ENCODE measurements around the gene DR1.

The DR1 gene

DNA sequence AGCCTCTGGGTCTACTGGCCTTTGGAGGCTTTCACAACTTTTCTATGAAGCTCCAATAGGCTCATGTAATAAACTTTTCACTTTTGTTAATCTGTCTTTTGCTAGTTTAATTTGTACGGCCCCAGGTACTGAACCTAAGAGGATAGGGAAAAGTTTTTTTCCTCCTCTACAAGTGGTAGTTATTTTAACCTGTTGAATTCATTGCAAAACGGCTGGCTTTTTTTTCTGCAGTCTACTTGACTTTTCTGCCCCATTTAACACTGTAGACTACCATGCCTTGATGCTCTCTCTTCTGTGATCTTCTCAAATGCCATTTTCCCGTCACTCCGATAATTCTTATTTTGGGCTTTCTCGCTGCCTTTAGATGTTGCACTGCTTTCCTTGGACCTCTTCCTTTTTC, 43.6 kb upstream of the DR1 start:
- no peaks in the 10 kb centered on the region for H3K4me1 ChIP-seq (ENCODE audit: low read length)
- no peak overlapping the region for H3K27ac ChIP-seq (ENCODE audit: low read length)
- H3K27me3 ChIP-seq (replicated peaks; ENCODE audit: insufficient read depth, low read length) = no peaks in the 10 kb centered on the region
- H4K20me1 ChIP-seq (ENCODE audit: insufficient read depth, low read length) = no peaks in the 10 kb centered on the region
- no peaks in the 10 kb centered on the region for H3K9me2 ChIP-seq (replicated peaks; ENCODE audit: insufficient read depth, low read length)
- TF ChIP-seq EZH2 (optimal IDR thresholded peaks at IDR 0.05; ENCODE audit: low read depth, low read length) = no peak
- TF ChIP-seq, protein P1, sequence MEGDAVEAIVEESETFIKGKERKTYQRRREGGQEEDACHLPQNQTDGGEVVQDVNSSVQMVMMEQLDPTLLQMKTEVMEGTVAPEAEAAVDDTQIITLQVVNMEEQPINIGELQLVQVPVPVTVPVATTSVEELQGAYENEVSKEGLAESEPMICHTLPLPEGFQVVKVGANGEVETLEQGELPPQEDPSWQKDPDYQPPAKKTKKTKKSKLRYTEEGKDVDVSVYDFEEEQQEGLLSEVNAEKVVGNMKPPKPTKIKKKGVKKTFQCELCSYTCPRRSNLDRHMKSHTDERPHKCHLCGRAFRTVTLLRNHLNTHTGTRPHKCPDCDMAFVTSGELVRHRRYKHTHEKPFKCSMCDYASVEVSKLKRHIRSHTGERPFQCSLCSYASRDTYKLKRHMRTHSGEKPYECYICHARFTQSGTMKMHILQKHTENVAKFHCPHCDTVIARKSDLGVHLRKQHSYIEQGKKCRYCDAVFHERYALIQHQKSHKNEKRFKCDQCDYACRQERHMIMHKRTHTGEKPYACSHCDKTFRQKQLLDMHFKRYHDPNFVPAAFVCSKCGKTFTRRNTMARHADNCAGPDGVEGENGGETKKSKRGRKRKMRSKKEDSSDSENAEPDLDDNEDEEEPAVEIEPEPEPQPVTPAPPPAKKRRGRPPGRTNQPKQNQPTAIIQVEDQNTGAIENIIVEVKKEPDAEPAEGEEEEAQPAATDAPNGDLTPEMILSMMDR (IDR thresholded peaks at IDR 0.05; ENCODE audit: low read length) = no peak
- H3K4me3 ChIP-seq (ENCODE audit: low read length) = no peak overlapping the region
- no peak overlapping the region for H2AFZ ChIP-seq (ENCODE audit: low read length)
- no peaks in the 10 kb centered on the region for H3K36me3 ChIP-seq (replicated peaks; ENCODE audit: insufficient read depth, low read length)
- no peaks in the 10 kb centered on the region for H3F3A ChIP-seq (ENCODE audit: insufficient read depth, low read length)
- DNase-seq = no peak
- H3K79me2 ChIP-seq (ENCODE audit: low read length) = no peaks in the 10 kb centered on the region
- no peaks in the 10 kb centered on the region for H3K9me3 ChIP-seq (replicated peaks; ENCODE audit: insufficient read depth, low read length)
- no peak overlapping the region for H3K4me2 ChIP-seq (ENCODE audit: low read depth, low read length)
- H3K9ac ChIP-seq (ENCODE audit: low read length) = no peak overlapping the region

DNA sequence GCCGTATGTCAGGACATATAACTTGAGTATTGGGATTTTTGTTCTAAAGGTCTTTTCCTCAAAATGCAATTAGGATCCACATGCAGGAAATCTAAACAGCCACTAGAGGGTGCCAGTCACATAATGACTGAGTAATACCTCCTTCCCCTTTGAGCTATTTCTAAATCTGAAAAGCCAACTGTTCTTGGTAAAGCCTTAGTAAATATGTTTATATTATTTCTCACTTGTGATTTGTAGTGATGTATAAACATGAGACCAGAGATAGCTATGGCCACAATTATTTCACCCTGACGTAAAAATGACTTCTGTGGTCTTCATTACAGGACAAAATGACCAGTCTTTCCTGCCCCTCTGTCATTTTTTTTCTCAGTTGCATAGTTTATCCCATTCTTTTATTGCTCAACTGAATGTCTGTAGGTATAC, 41.0 kb upstream of the DR1 start:
- peak; percentile 47 for DNase-seq
- TF ChIP-seq EZH2phosphoT487 (IDR thresholded peaks at IDR 0.05; ENCODE audit: low read length) (no peak), EZH2 (optimal IDR thresholded peaks at IDR 0.05; ENCODE audit: low read depth, low read length) (no peak)
- TF ChIP-seq, protein P1 (IDR thresholded peaks at IDR 0.05; ENCODE audit: low read length) = peak; percentile 64
- no peak overlapping the region for H3K9ac ChIP-seq (ENCODE audit: low read length)

GRCh38 chr1:93306920-93307319, 38.8 kb upstream of the DR1 start:
- H3K4me1 ChIP-seq (ENCODE audit: low read length) = no peaks in the 10 kb centered on the region
- TF ChIP-seq EZH2phosphoT487 (IDR thresholded peaks at IDR 0.05; ENCODE audit: low read length) (no peak), EZH2 (optimal IDR thresholded peaks at IDR 0.05; ENCODE audit: low read depth, low read length) (no peak)
- TF ChIP-seq, protein P1 (IDR thresholded peaks at IDR 0.05; ENCODE audit: low read length) = no peak
- no peaks in the 10 kb centered on the region for H4K20me1 ChIP-seq (ENCODE audit: insufficient read depth, low read length)
- H3K27ac ChIP-seq (ENCODE audit: low read length) = no peak overlapping the region
- H3K9me3 ChIP-seq (replicated peaks; ENCODE audit: insufficient read depth, low read length) = no peaks in the 10 kb centered on the region
- no peaks in the 10 kb centered on the region for H3F3A ChIP-seq (ENCODE audit: insufficient read depth, low read length)
- H3K4me3 ChIP-seq (ENCODE audit: low read length) = no peak overlapping the region
- H3K79me2 ChIP-seq (ENCODE audit: low read length) = no peaks in the 10 kb centered on the region
- no peak overlapping the region for H2AFZ ChIP-seq (ENCODE audit: low read length)
- no peak overlapping the region for H3K9ac ChIP-seq (ENCODE audit: low read length)
- DNase-seq = no peak
- H3K36me3 ChIP-seq (replicated peaks; ENCODE audit: insufficient read depth, low read length) = no peaks in the 10 kb centered on the region
- H3K4me2 ChIP-seq (ENCODE audit: low read depth, low read length) = no peak overlapping the region
- no peaks in the 10 kb centered on the region for H3K27me3 ChIP-seq (replicated peaks; ENCODE audit: insufficient read depth, low read length)
- no peaks in the 10 kb centered on the region for H3K9me2 ChIP-seq (replicated peaks; ENCODE audit: insufficient read depth, low read length)

More for the DNA sequence above, 41.0 kb upstream of the DR1 start:
- H3K27ac ChIP-seq (ENCODE audit: low read length) = no peak overlapping the region
- H3K9me2 ChIP-seq (replicated peaks; ENCODE audit: insufficient read depth, low read length) = no peaks in the 10 kb centered on the region
- H3K36me3 ChIP-seq (replicated peaks; ENCODE audit: insufficient read depth, low read length) = no peaks in the 10 kb centered on the region
- no peaks in the 10 kb centered on the region for H3K27me3 ChIP-seq (replicated peaks; ENCODE audit: insufficient read depth, low read length)
- H4K20me1 ChIP-seq (ENCODE audit: insufficient read depth, low read length) = no peaks in the 10 kb centered on the region
- H3K9me3 ChIP-seq (replicated peaks; ENCODE audit: insufficient read depth, low read length) = no peaks in the 10 kb centered on the region
- H2AFZ ChIP-seq (ENCODE audit: low read length) = no peak overlapping the region
- no peaks in the 10 kb centered on the region for H3K4me1 ChIP-seq (ENCODE audit: low read length)
- H3K79me2 ChIP-seq (ENCODE audit: low read length) = no peaks in the 10 kb centered on the region
- H3K4me2 ChIP-seq (ENCODE audit: low read depth, low read length) = no peak overlapping the region
- no peaks in the 10 kb centered on the region for H3F3A ChIP-seq (ENCODE audit: insufficient read depth, low read length)
- H3K4me3 ChIP-seq (ENCODE audit: low read length) = no peak overlapping the region
